Heart left ventricle (tissue), 13 donors: Measurements from ENCODE around the gene SDR39U1.

Source experiments
- POLR2A ChIP-seq, 2 donors: fragments of 450-650 bp; IDR thresholded peaks; one replicate each; pipeline ENCODE4 v1.6.1; 2017; ENCODE audit warnings: antibody characterized with exemption in 2 of 2, mild to moderate bottlenecking in 2 of 2, moderate library complexity in 2 of 2
- TF ChIP-seq, protein P1 (sequence below), 12 donors: fragments of 200-600 bp; sonication (generic) in 4 of 12; IDR thresholded peaks; one replicate each; pipeline versions ENCODE4 v1.5.0 to v1.8.0; 2018 to 2022; ENCODE audit warnings: antibody characterized with exemption in 12 of 12, mild to moderate bottlenecking in 5 of 12
- donor health status: ischemic (EF 13 %, LVEDD 7.1; RV severe dilation, severe dysfunction).
- donor health status: DM: no; HTN: yes; CAD: no.
- donor health status: DM: no; HTN: no; CAD: no.
- donor health status: ischemic (EF 25% LVEDD 6.9; RV normal size, moderate dysfunction).
- donor health status: ischemic (EF 25% LVEDD 5.7; RV mildly dilated, moderate dysfunction).
- donor health status: ischemic (EF 35%, LVEDD 5.7; RV mildly dilated, moderate dysfunction).
- donor health status: nonischemic (EF 11% LVEDD 7.7; RV severe dilation, severe dysfunction).
- donor health status: DM: yes; HTN: yes; CAD: no.
- donor health status: PGD.
- donor health status: ischemic (EF 29% LVEDD 5.4; RV normal size, mild dysfunction).
- donor health status: nonischemic (EF 23%, LVEDD 6.1; RV moderate dilation, normal function).

DNA sequence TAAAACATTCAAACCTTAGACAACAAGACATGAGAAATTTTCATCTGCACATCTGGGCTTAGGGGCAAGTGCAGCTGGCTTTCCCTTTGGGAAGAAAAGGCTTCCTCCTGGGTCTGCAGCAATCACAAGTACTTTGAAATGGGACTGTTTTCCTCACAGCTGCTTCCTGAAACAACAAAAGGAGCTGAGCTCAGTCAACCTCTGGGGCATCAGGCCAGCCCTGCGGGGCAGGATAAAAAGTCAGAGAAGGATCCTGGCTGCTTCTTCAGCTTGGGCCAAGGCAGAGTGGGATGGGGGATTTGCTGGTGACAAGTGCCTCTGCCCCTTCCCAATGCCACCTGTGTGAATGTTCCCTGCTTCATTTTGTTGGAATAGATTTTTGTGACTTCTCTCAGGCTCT is 16.2 kb upstream of the SDR39U1 start:
- TF ChIP-seq, protein P1, sequence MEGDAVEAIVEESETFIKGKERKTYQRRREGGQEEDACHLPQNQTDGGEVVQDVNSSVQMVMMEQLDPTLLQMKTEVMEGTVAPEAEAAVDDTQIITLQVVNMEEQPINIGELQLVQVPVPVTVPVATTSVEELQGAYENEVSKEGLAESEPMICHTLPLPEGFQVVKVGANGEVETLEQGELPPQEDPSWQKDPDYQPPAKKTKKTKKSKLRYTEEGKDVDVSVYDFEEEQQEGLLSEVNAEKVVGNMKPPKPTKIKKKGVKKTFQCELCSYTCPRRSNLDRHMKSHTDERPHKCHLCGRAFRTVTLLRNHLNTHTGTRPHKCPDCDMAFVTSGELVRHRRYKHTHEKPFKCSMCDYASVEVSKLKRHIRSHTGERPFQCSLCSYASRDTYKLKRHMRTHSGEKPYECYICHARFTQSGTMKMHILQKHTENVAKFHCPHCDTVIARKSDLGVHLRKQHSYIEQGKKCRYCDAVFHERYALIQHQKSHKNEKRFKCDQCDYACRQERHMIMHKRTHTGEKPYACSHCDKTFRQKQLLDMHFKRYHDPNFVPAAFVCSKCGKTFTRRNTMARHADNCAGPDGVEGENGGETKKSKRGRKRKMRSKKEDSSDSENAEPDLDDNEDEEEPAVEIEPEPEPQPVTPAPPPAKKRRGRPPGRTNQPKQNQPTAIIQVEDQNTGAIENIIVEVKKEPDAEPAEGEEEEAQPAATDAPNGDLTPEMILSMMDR (IDR thresholded peaks at IDR 0.05): no peak
- no peak for TF ChIP-seq POLR2A (IDR thresholded peaks at IDR 0.05)
